ENCODE measurements around the gene BMF. TPM values are rescaled to one million over a fixed set of nuclear protein-coding genes. Genes with fewer than 3 reads are reported as not detected.

BMF gene
- total RNA-seq, 1 donor from 2014 or later, result 46.6 TPM

GRCh38 chr15:40058476-40059140 lies 50.1 kb downstream of the BMF start:
- no peaks in the 10 kb centered on the region for H3K27me3 Mint-ChIP-seq (ENCODE audit: unreplicated experiment)
- DNase-seq (ENCODE audit: extremely low spot score, unreplicated experiment), result no peak
- TF ChIP-seq CTCF (IDR thresholded peaks at IDR 0.05), result no peak
- peaks cover 42% of the 10 kb centered on the region for H3K4me1 Mint-ChIP-seq (ENCODE audit: unreplicated experiment)
- H3K4me3 Mint-ChIP-seq (ENCODE audit: unreplicated experiment), result no peak overlapping the region
- no peak overlapping the region for H3K27ac Mint-ChIP-seq (ENCODE audit: unreplicated experiment)
- no peaks in the 10 kb centered on the region for H3K36me3 Mint-ChIP-seq (ENCODE audit: unreplicated experiment)
- H3K9me3 Mint-ChIP-seq (ENCODE audit: unreplicated experiment), result no peaks in the 10 kb centered on the region

- DNase-seq (ENCODE audit: extremely low spot score, unreplicated experiment), result no peak
- Mint-ChIP-seq H3K36me3 (ENCODE audit: unreplicated experiment) (no peaks in the 10 kb centered on the region), H3K9me3 (ENCODE audit: unreplicated experiment) (no peaks in the 10 kb centered on the region), H3K27me3 (ENCODE audit: unreplicated experiment) (no peaks in the 10 kb centered on the region), H3K4me1 (ENCODE audit: unreplicated experiment) (peaks cover 52% of the 10 kb centered on the region), H3K27ac (ENCODE audit: unreplicated experiment) (no peak overlapping the region), H3K4me3 (ENCODE audit: unreplicated experiment) (no peak overlapping the region)
- TF ChIP-seq CTCF (IDR thresholded peaks at IDR 0.05), result no peak
Measured at GRCh38 chr15:40055576-40056293, 52.9 kb downstream of the BMF start.

GRCh38 chr15:40054855-40055575 lies 53.7 kb downstream of the BMF start:
- DNase-seq (ENCODE audit: extremely low spot score, unreplicated experiment), result peak; percentile 92
- Mint-ChIP-seq H3K27ac (ENCODE audit: unreplicated experiment) (peak overlapping the region; percentile 77), H3K4me1 (ENCODE audit: unreplicated experiment) (peaks cover 54% of the 10 kb centered on the region), H3K4me3 (ENCODE audit: unreplicated experiment) (peak overlapping the region; percentile 15), H3K27me3 (ENCODE audit: unreplicated experiment) (no peaks in the 10 kb centered on the region), H3K36me3 (ENCODE audit: unreplicated experiment) (no peaks in the 10 kb centered on the region), H3K9me3 (ENCODE audit: unreplicated experiment) (no peaks in the 10 kb centered on the region)
- TF ChIP-seq CTCF (IDR thresholded peaks at IDR 0.05), result no peak

GRCh38 chr15:40054605-40054854 lies 54.1 kb downstream of the BMF start:
- H3K27me3 Mint-ChIP-seq (ENCODE audit: unreplicated experiment), result no peaks in the 10 kb centered on the region
- no peak for TF ChIP-seq CTCF (IDR thresholded peaks at IDR 0.05)
- H3K4me3 Mint-ChIP-seq (ENCODE audit: unreplicated experiment), result no peak overlapping the region
- peaks cover 54% of the 10 kb centered on the region for H3K4me1 Mint-ChIP-seq (ENCODE audit: unreplicated experiment)
- H3K36me3 Mint-ChIP-seq (ENCODE audit: unreplicated experiment), result no peaks in the 10 kb centered on the region
- DNase-seq (ENCODE audit: extremely low spot score, unreplicated experiment), result no peak
- peak overlapping the region; percentile 77 for H3K27ac Mint-ChIP-seq (ENCODE audit: unreplicated experiment)
- no peaks in the 10 kb centered on the region for H3K9me3 Mint-ChIP-seq (ENCODE audit: unreplicated experiment)

Measured in osteocyte (in vitro differentiated cells).